ENCODE measurements around the gene LCAT.

Gene LCAT

GRCh38 chr16:67934306-67935100 is 9.4 kb downstream of the LCAT start:
- peaks cover 34% of the 10 kb centered on the region for H3K4me1 Mint-ChIP-seq (ENCODE audit: low read depth)
- peaks cover 89% of the 10 kb centered on the region for H3K36me3 Mint-ChIP-seq (ENCODE audit: low read depth)
- H3K9me3 Mint-ChIP-seq: no peaks in the 10 kb centered on the region

DNA sequence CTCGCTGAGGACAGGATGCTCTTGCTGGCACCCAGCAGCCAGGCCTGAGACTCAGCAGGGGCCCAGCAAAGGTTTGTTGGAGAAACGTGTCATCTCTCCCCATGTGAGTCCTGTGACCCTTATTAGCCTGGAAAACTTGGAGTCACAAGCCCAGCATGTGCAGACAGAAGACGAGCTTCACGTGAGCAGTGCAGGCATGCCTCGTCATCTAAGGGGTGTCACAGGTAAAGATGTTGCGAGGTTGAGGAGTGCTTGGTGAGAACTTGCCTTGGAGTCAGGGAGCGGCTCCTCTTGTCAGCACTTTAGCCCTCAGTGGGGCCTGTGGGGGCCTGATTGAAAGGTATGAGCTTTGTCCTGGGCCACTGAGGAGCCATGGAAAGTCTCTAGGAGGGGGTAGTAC is 10.1 kb downstream of the LCAT start:
- peak overlapping the region; percentile 99 for H3K27ac Mint-ChIP-seq
- DNase-seq: no peak
- no peaks in the 10 kb centered on the region for H3K27me3 Mint-ChIP-seq
- peaks cover 89% of the 10 kb centered on the region for H3K36me3 Mint-ChIP-seq (ENCODE audit: low read depth)
- no peaks in the 10 kb centered on the region for H3K9me3 Mint-ChIP-seq
- H3K4me1 Mint-ChIP-seq (ENCODE audit: low read depth): peaks cover 28% of the 10 kb centered on the region
- H3K4me3 Mint-ChIP-seq: peak overlapping the region; percentile 100

More at GRCh38 chr16:67934306-67935100, 9.4 kb downstream of the LCAT start:
- Mint-ChIP-seq H3K27me3 (no peaks in the 10 kb centered on the region), H3K27ac (peak overlapping the region; percentile 99), H3K4me3 (peak overlapping the region; percentile 100)
- DNase-seq: no peak

GRCh38 chr16:67932462-67932840 is 11.5 kb downstream of the LCAT start:
- Mint-ChIP-seq H3K4me3 (no peak overlapping the region), H3K36me3 (ENCODE audit: low read depth) (peaks cover 98% of the 10 kb centered on the region), H3K27me3 (no peaks in the 10 kb centered on the region), H3K27ac (peak overlapping the region; percentile 44), H3K4me1 (ENCODE audit: low read depth) (peaks cover 28% of the 10 kb centered on the region), H3K9me3 (no peaks in the 10 kb centered on the region)
- DNase-seq: no peak

- DNase-seq: no peak
- Mint-ChIP-seq H3K27me3 (no peaks in the 10 kb centered on the region), H3K27ac (peak within 1 kb of the TSS; percentile 44), H3K36me3 (ENCODE audit: low read depth) (peaks cover 92% of the 10 kb centered on the region), H3K4me3 (no peak within 1 kb of the TSS), H3K9me3 (no peaks in the 10 kb centered on the region), H3K4me1 (ENCODE audit: low read depth) (peaks cover 22% of the 10 kb centered on the region)
These were observed 12.0 kb downstream of the LCAT start, which contains the start of gene CTRL for GRCh38 chr16:67931712-67932461. Gene CTRL, minus strand, starts transcription at chr16:67931862. Its CDS starts 10 bp downstream, at chr16:67931852.

DNA sequence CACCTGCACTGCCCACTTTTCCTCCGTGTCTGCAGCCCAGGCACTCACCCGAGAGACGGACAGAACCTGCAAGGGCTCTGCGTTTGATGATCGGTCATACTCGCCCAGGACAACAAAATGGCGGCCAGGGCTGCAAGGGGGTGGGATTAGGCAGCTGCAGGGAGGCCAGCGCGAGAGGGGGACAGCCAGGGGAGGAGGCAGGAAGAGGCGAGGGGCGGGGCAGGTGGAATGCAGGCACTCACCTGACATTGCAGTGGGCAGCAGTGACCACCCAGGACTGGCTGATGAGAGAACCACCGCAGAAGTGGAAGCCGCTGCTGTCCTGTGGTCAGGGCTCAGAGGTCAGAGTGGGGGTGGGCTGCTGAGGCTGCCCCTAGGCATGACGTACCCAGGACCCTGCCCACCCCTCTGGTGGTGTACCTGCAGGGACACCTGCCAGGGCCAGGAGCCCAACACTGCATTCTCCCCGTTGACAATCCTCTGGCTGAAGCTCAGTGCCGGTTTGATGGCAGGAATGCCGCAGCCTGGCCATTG is 13.2 kb downstream of the LCAT start:
- Mint-ChIP-seq H3K9me3 (no peaks in the 10 kb centered on the region), H3K36me3 (ENCODE audit: low read depth) (peaks cover 86% of the 10 kb centered on the region), H3K27ac (no peak overlapping the region), H3K4me3 (no peak overlapping the region), H3K27me3 (no peaks in the 10 kb centered on the region), H3K4me1 (ENCODE audit: low read depth) (peaks cover 22% of the 10 kb centered on the region)
- DNase-seq: no peak

DNA sequence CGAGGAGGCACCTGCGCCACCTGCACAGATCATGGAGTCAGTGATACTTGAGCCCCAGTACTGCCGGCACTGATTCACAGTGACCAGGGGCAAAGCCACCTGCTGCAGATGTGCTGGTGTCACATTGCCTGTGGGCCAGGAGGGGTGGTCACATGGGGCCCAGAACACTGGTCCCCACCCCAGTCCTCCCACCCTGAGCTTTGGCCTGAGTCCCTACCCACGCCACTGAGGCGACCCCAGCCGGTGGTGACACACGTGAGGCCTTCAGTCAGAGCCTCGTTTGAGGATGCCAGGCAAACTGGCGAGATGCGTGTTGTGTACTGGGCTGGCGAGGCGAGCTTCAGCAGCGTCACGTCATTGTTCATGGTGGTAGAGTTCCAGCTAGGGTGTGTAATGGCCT is 13.7 kb downstream of the LCAT start:
- H3K4me1 Mint-ChIP-seq (ENCODE audit: low read depth): peaks cover 18% of the 10 kb centered on the region
- H3K9me3 Mint-ChIP-seq: no peaks in the 10 kb centered on the region
- peaks cover 81% of the 10 kb centered on the region for H3K36me3 Mint-ChIP-seq (ENCODE audit: low read depth)
- H3K27ac Mint-ChIP-seq: peak overlapping the region; percentile 47
- H3K4me3 Mint-ChIP-seq: no peak overlapping the region
- no peak for DNase-seq
- no peaks in the 10 kb centered on the region for H3K27me3 Mint-ChIP-seq

- Mint-ChIP-seq H3K9me3 (no peaks in the 10 kb centered on the region), H3K36me3 (ENCODE audit: low read depth) (peaks cover 69% of the 10 kb centered on the region), H3K4me1 (ENCODE audit: low read depth) (peaks cover 4% of the 10 kb centered on the region), H3K27ac (peak overlapping the region; percentile 68), H3K4me3 (no peak overlapping the region), H3K27me3 (no peaks in the 10 kb centered on the region)
- peak; percentile 87 for DNase-seq
These were observed 15.2 kb downstream of the LCAT start for GRCh38 chr16:67928561-67929364.

DNA sequence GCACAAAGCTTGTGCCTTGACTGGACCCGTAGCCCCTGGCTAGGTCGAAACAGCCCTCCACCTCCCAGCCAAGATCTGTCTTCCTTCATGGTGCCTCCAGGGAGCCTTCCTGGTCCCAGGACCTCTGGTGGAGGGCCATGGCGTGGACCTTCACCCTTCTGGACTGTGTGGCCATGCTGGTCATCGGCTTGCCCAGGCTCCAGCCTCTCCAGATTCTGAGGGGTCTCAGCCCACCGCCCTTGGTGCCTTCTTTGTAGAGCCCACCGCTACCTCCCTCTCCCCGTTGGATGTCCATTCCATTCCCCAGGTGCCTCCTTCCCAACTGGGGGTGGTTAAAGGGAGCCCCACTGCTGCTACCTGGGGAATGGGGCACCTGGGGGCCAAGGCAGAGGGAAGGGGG is 15.8 kb downstream of the LCAT start:
- Mint-ChIP-seq H3K27me3 (no peaks in the 10 kb centered on the region), H3K9me3 (no peaks in the 10 kb centered on the region), H3K4me1 (ENCODE audit: low read depth) (peaks cover 3% of the 10 kb centered on the region), H3K27ac (peak overlapping the region; percentile 68), H3K4me3 (no peak overlapping the region), H3K36me3 (ENCODE audit: low read depth) (peaks cover 66% of the 10 kb centered on the region)
- DNase-seq: no peak

DNA sequence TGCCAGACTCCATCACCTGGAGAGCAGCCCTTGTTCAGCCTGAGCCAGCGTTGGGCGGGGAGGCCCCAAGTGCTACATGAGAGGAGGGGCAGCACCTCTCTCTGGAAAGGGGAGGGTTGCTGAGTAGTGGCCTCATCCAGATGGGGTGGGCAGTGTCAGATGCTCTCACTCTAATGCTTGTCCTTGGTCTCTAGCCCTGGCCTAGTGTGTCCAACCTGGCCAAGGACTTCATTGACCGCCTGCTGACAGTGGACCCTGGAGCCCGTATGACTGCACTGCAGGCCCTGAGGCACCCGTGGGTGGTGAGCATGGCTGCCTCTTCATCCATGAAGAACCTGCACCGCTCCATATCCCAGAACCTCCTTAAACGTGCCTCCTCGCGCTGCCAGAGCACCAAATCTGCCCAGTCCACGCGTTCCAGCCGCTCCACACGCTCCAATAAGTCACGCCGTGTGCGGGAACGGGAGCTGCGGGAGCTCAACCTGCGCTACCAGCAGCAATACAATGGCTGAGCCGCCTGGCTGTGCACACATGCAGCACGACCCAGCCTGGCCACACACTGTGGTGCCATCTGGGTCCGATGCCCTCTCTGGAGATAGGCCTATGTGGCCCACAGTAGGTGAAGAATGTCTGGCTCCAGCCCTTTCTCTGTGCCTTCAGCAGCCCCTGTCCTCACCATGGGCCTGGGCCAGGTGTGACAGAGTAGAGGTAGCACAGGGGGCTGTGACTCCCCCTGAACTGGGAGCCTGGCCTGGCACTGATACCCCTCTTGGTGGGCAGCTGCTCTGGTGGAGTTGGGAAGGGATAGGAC is 16.6 kb downstream of the LCAT start:
- H3K4me3 Mint-ChIP-seq: no peak overlapping the region
- no peak for DNase-seq
- no peaks in the 10 kb centered on the region for H3K9me3 Mint-ChIP-seq
- H3K36me3 Mint-ChIP-seq (ENCODE audit: low read depth): peaks cover 59% of the 10 kb centered on the region
- H3K27ac Mint-ChIP-seq: peak overlapping the region; percentile 73
- H3K4me1 Mint-ChIP-seq (ENCODE audit: low read depth): peaks cover 7% of the 10 kb centered on the region
- no peaks in the 10 kb centered on the region for H3K27me3 Mint-ChIP-seq

DNA sequence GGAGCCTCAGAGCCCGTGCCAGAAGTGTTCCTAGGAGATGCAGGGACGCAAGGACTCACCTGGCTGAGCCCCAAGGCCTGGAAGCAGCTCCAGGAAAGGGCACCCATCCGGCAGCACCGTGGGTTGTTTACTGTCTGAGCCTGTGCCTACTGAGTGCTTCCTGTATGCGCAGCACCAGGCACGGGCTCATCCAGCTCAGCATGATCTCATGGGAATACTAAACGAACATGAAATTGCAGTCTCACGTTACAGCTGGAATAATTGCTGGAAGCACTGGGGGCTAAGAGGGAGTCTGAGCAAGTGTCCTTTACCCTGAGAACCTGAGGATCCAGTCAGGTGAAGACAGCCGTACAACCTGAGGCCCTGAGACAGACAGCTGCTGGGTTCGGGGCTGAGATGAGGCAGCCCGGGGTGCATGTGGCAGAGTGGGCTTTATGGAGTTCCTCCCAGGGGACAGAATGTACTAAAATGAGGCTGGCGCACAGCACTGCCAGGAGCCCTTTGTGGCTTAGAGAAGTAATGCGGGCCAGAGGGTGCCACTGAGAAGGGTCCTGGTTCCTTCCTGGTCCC is 17.7 kb downstream of the LCAT start:
- peak overlapping the region; percentile 73 for H3K27ac Mint-ChIP-seq
- DNase-seq: no peak
- H3K27me3 Mint-ChIP-seq: no peaks in the 10 kb centered on the region
- no peaks in the 10 kb centered on the region for H3K9me3 Mint-ChIP-seq
- peaks cover 18% of the 10 kb centered on the region for H3K4me1 Mint-ChIP-seq (ENCODE audit: low read depth)
- peaks cover 48% of the 10 kb centered on the region for H3K36me3 Mint-ChIP-seq (ENCODE audit: low read depth)
- no peak overlapping the region for H3K4me3 Mint-ChIP-seq

GRCh38 chr16:67924140-67924906 is 19.6 kb downstream of the LCAT start:
- DNase-seq: no peak
- peaks cover 31% of the 10 kb centered on the region for H3K36me3 Mint-ChIP-seq (ENCODE audit: low read depth)
- H3K27me3 Mint-ChIP-seq: no peaks in the 10 kb centered on the region
- H3K9me3 Mint-ChIP-seq: no peaks in the 10 kb centered on the region
- H3K4me3 Mint-ChIP-seq: no peak overlapping the region
- H3K27ac Mint-ChIP-seq: peak overlapping the region; percentile 56
- peaks cover 21% of the 10 kb centered on the region for H3K4me1 Mint-ChIP-seq (ENCODE audit: low read depth)

- Mint-ChIP-seq H3K4me1 (ENCODE audit: low read depth) (peaks cover 26% of the 10 kb centered on the region), H3K36me3 (ENCODE audit: low read depth) (peaks cover 27% of the 10 kb centered on the region), H3K27ac (peak overlapping the region; percentile 91), H3K27me3 (no peaks in the 10 kb centered on the region), H3K4me3 (no peak overlapping the region), H3K9me3 (no peaks in the 10 kb centered on the region)
- DNase-seq: no peak
These were observed 20.4 kb downstream of the LCAT start for GRCh38 chr16:67923414-67924116.
